A549 treated with DMSO at 1 μM for 4 hours (cell line): ENCODE data around the gene SLC35F3. TPM values are rescaled to one million over a fixed set of nuclear protein-coding genes. Genes with fewer than 3 reads are reported as not detected.

Experiments
- total RNA-seq: library from RNA; stranded (reverse); fragments of 200-300 nt; extraction: Qiagen RNA extraction; gene quantifications from 5 replicates; pipeline ENCODE4 v1.2.3, GENCODE V29; 2022; ENCODE audit warnings: low read depth

The SLC35F3 gene
- total RNA-seq: 3.3 to 6.6 TPM (median 5.9 TPM) in 5 replicates

DNA sequence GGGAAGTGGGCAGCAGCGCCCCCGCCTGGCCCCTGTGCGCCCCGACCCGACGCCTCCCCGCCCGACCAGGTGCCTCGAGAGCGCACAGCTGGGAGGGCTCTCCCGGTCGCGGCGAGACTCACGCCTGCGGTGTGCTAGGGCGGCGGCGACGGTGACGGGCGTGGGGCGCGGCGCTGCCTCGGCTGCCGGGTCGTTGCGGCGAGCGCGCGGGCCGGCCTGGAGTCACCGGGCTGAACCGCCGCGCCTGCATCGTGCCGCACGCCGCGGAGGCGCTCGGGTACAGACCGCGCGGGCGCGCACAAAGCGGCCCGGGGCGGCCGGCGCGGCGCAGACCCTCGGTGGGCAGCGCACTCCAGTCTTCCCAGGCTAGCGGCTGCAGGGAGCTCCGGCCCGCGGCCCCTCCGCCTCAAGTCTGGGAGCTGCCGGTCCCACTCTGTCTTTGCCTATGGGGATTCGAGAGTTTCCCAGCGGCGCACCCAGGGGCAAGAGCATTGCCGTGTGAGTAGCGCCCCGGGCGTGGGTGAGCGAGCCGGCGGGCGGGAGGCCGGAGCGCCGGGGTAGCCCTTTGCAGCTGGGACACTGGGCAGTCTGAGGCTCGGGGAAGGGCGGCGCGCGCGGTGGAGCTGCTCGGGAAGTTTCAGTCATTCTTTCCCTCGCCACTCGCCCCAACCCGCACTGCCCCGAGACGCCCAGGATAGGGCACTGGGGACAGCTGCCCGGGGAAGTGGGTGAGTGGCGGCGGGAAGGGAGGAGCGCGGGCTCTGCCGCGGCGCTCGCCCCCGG is at the start of gene SLC35F3:
SLC35F3 (plus strand) TSS at position 44 of the 783 bp plus-strand sequence.

GRCh38 chr1:234373064-234373958 is 468.8 kb downstream of the SLC35F3 start, which contains the start of gene COA6:
TSS of gene COA6 (plus strand) at chr1:234373456. CDS start at chr1:234373467, 11 bp downstream.

